Measurements from ENCODE around the gene EXT2.

EXT2 gene

GRCh38 chr11:44176546-44177213, 81.2 kb downstream of the EXT2 start:
- Histone ChIP-seq H3K4me3 (no peak overlapping the region), H3K9me3 (replicated peaks in 1 of 11) (no peaks in the 10 kb centered on the region), H3K36me3 (peaks cover 4 to 34% (median 25%) of the 10 kb centered on the region in 11 experiments; a peak in 21 of 22 replicates), H3K9ac (no peak overlapping the region), H3K27ac (peak overlapping the region in 2 of 11 experiments; percentile 49 to 54; a peak in 1 of 22 replicates), H3K4me2 (peak overlapping the region in 6 of 11 experiments; percentile 18 to 72 (median 46); a peak in 11 of 22 replicates), H3K27me3 (no peaks in the 10 kb centered on the region), H4K20me1 (peaks cover 0 to 6% (median 0%) of the 10 kb centered on the region in 11 experiments; a peak in 1 of 22 replicates), H3K4me1 (peaks cover 9 to 35% (median 30%) of the 10 kb centered on the region in 10 experiments; a peak in 18 of 20 replicates)
- TF ChIP-seq Cebpa-rat (IDR thresholded peaks at IDR 0.05), result no peak

- H3K4me3 ChIP-seq, result no peak overlapping the region
- peak overlapping the region; percentile 12 to 80 (median 62); a peak in 19 of 22 replicates for H3K4me2 ChIP-seq
- peak overlapping the region in 2 of 11 experiments; percentile 2 to 16; a peak in 2 of 22 replicates for H3K9ac ChIP-seq
- H4K20me1 ChIP-seq, result peaks cover 0 to 6% (median 0%) of the 10 kb centered on the region in 11 experiments; a peak in 1 of 22 replicates
- no peaks in the 10 kb centered on the region for H3K9me3 ChIP-seq (replicated peaks in 1 of 11)
- H3K27ac ChIP-seq, result peak overlapping the region in 6 of 11 experiments; percentile 5 to 68 (median 29); a peak in 6 of 22 replicates
- H3K27me3 ChIP-seq, result no peaks in the 10 kb centered on the region
- peak in 9 of 11 experiments; percentile 34 to 79 (median 57); a peak in 12 of 22 replicates for TF ChIP-seq Cebpa-rat (IDR thresholded peaks at IDR 0.05)
- H3K36me3 ChIP-seq, result peaks cover 2 to 23% (median 13%) of the 10 kb centered on the region in 11 experiments; a peak in 20 of 22 replicates
- H3K4me1 ChIP-seq, result peaks cover 9 to 35% (median 30%) of the 10 kb centered on the region in 10 experiments; a peak in 18 of 20 replicates
Measured at GRCh38 chr11:44177905-44178304, 82.4 kb downstream of the EXT2 start.

- H3K4me2 ChIP-seq, result peak overlapping the region in 10 of 11 experiments; percentile 12 to 80 (median 63); a peak in 18 of 22 replicates
- no peak overlapping the region for H3K4me3 ChIP-seq
- peak overlapping the region in 2 of 11 experiments; percentile 2 to 16; a peak in 2 of 22 replicates for H3K9ac ChIP-seq
- no peaks in the 10 kb centered on the region for H3K27me3 ChIP-seq
- H4K20me1 ChIP-seq, result peaks cover 0 to 6% (median 0%) of the 10 kb centered on the region in 11 experiments; a peak in 1 of 22 replicates
- H3K4me1 ChIP-seq, result peaks cover 9 to 35% (median 30%) of the 10 kb centered on the region in 10 experiments; a peak in 18 of 20 replicates
- H3K9me3 ChIP-seq (replicated peaks in 1 of 11), result no peaks in the 10 kb centered on the region
- H3K36me3 ChIP-seq, result peaks cover 0 to 18% (median 8%) of the 10 kb centered on the region in 11 experiments; a peak in 11 of 22 replicates
- no peak for TF ChIP-seq Cebpa-rat (IDR thresholded peaks at IDR 0.05)
- peak overlapping the region in 6 of 11 experiments; percentile 5 to 68 (median 29); a peak in 6 of 22 replicates for H3K27ac ChIP-seq
Measured at GRCh38 chr11:44178381-44178780, 82.9 kb downstream of the EXT2 start.

- Histone ChIP-seq H3K9ac (no peak overlapping the region), H3K4me1 (peaks cover 9 to 35% (median 30%) of the 10 kb centered on the region in 10 experiments; a peak in 18 of 20 replicates), H3K9me3 (replicated peaks in 1 of 11) (no peaks in the 10 kb centered on the region), H3K4me2 (peak overlapping the region in 6 of 11 experiments; percentile 62 to 80 (median 71); a peak in 6 of 22 replicates), H3K36me3 (peaks cover 0 to 15% (median 5%) of the 10 kb centered on the region in 11 experiments; a peak in 5 of 22 replicates), H4K20me1 (peaks cover 0 to 6% (median 0%) of the 10 kb centered on the region in 11 experiments; a peak in 1 of 22 replicates), H3K27ac (peak overlapping the region in 2 of 11 experiments; percentile 49 to 68; a peak in 3 of 22 replicates), H3K4me3 (no peak overlapping the region), H3K27me3 (no peaks in the 10 kb centered on the region)
- no peak for TF ChIP-seq Cebpa-rat (IDR thresholded peaks at IDR 0.05)
Measured at GRCh38 chr11:44179173-44179572, 83.7 kb downstream of the EXT2 start.

GRCh38 chr11:44180107-44180506, 84.6 kb downstream of the EXT2 start:
- no peaks in the 10 kb centered on the region for H3K27me3 ChIP-seq
- H3K4me3 ChIP-seq, result no peak overlapping the region
- H3K9me3 ChIP-seq (replicated peaks in 1 of 11), result no peaks in the 10 kb centered on the region
- H3K9ac ChIP-seq, result no peak overlapping the region
- peak overlapping the region in 2 of 11 experiments; percentile 2; a peak in 2 of 22 replicates for H3K4me2 ChIP-seq
- no peak for TF ChIP-seq Cebpa-rat (IDR thresholded peaks at IDR 0.05)
- H3K27ac ChIP-seq, result no peak overlapping the region
- peaks cover 0 to 6% (median 0%) of the 10 kb centered on the region in 11 experiments; a peak in 1 of 22 replicates for H4K20me1 ChIP-seq
- H3K4me1 ChIP-seq, result peaks cover 9 to 35% (median 30%) of the 10 kb centered on the region in 10 experiments; a peak in 18 of 20 replicates
- peaks cover 0 to 10% (median 5%) of the 10 kb centered on the region in 11 experiments; a peak in 5 of 22 replicates for H3K36me3 ChIP-seq

GRCh38 chr11:44185522-44185921, 90.0 kb downstream of the EXT2 start:
- no peak for TF ChIP-seq Cebpa-rat (IDR thresholded peaks at IDR 0.05)
- H3K4me2 ChIP-seq, result no peak overlapping the region
- H4K20me1 ChIP-seq, result no peaks in the 10 kb centered on the region
- H3K27ac ChIP-seq, result no peak overlapping the region
- H3K36me3 ChIP-seq, result peaks cover 22 to 39% (median 33%) of the 10 kb centered on the region in 11 experiments
- H3K27me3 ChIP-seq, result no peaks in the 10 kb centered on the region
- H3K4me3 ChIP-seq, result no peak overlapping the region
- H3K9ac ChIP-seq, result no peak overlapping the region
- H3K9me3 ChIP-seq (replicated peaks in 1 of 11), result peaks cover 26 to 39% (median 29%) of the 10 kb centered on the region in 11 experiments
- H3K4me1 ChIP-seq, result peaks cover 0 to 7% (median 0%) of the 10 kb centered on the region in 10 experiments; a peak in 4 of 20 replicates

GRCh38 chr11:44186321-44186930, 90.9 kb downstream of the EXT2 start:
- H3K4me1 ChIP-seq, result peaks cover 0 to 10% (median 0%) of the 10 kb centered on the region in 10 experiments; a peak in 1 of 20 replicates
- H3K9ac ChIP-seq, result no peak overlapping the region
- no peak for TF ChIP-seq Cebpa-rat (IDR thresholded peaks at IDR 0.05)
- peaks cover 26 to 39% (median 29%) of the 10 kb centered on the region in 11 experiments for H3K9me3 ChIP-seq (replicated peaks in 1 of 11)
- no peak overlapping the region for H3K4me3 ChIP-seq
- H4K20me1 ChIP-seq, result peaks cover 0 to 8% (median 0%) of the 10 kb centered on the region in 11 experiments; a peak in 2 of 22 replicates
- no peak overlapping the region for H3K4me2 ChIP-seq
- H3K27ac ChIP-seq, result no peak overlapping the region
- H3K27me3 ChIP-seq, result no peaks in the 10 kb centered on the region
- peaks cover 22 to 43% (median 34%) of the 10 kb centered on the region in 11 experiments for H3K36me3 ChIP-seq

GRCh38 chr11:44188643-44189042, 93.2 kb downstream of the EXT2 start:
- Histone ChIP-seq H3K4me1 (peaks cover 0 to 10% (median 0%) of the 10 kb centered on the region in 10 experiments; a peak in 1 of 20 replicates), H3K27me3 (no peaks in the 10 kb centered on the region)

More at GRCh38 chr11:44188643-44189042, 93.2 kb downstream of the EXT2 start:
- no peak overlapping the region for H3K9ac ChIP-seq
- no peak overlapping the region for H3K4me2 ChIP-seq
- peaks cover 26 to 39% (median 29%) of the 10 kb centered on the region in 11 experiments for H3K9me3 ChIP-seq (replicated peaks in 1 of 11)
- TF ChIP-seq Cebpa-rat (IDR thresholded peaks at IDR 0.05), result no peak
- H3K4me3 ChIP-seq, result no peak overlapping the region
- H3K36me3 ChIP-seq, result peaks cover 24 to 56% (median 36%) of the 10 kb centered on the region in 11 experiments
- H3K27ac ChIP-seq, result no peak overlapping the region
- H4K20me1 ChIP-seq, result peaks cover 0 to 8% (median 0%) of the 10 kb centered on the region in 11 experiments; a peak in 3 of 22 replicates

Measured in BLaER1 treated with 17β-estradiol and CSF1 and Interleukin-3, amounts not matched to agents 10 nM and 100 nM (cell line).